ENCODE data around the gene TRDMT1.

TRDMT1 gene

DNA sequence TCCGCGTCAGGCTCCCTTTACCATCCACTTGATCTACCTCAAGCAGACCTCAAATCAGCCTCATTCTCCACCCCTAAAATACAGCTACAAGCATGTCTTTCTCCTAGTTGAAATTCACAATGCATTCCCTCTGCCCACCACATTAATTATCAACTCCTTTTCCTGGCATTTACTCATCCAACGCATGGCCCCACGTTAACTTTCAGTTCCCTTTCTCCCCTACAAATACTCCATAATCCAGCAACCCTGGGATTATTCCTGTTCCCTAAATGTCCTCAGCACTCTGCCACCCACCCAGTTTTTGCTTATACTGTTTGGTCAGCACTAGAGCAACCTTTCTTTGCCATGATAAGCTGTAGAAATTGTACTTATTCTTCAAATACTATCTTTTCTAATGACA, 20.9 kb upstream of the TRDMT1 start:
- no peak overlapping the region for H3K27ac Mint-ChIP-seq
- H3K4me1 Mint-ChIP-seq (ENCODE audit: low read depth) = peaks cover 56% of the 10 kb centered on the region
- no peaks in the 10 kb centered on the region for H3K27me3 Mint-ChIP-seq
- H3K36me3 Mint-ChIP-seq (ENCODE audit: low read depth) = peaks cover 9% of the 10 kb centered on the region
- H3K4me3 Mint-ChIP-seq = no peak overlapping the region
- no peaks in the 10 kb centered on the region for H3K9me3 Mint-ChIP-seq

DNA sequence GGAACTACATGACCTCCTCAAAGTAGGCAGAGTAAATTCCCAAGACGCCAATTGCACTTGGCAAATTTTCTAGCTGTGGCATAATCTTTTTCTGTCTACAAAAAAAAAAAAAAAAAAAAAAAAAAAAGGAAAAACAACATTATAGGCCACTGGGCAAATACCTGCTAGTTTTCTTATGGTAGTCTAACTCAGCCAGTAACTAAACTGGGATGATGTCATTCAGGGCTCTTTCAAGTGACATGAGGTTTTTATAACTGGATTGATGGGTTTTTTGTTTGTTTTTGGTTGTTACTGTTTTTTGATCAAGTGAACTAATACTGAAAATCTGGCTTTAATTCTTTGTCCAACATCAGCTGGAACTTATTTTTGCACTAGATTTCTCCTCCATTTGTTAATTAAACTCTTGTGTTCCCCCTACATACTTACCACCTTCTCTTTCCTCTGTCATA, 19.2 kb upstream of the TRDMT1 start:
- peaks cover 56% of the 10 kb centered on the region for H3K4me1 Mint-ChIP-seq (ENCODE audit: low read depth)
- no peaks in the 10 kb centered on the region for H3K27me3 Mint-ChIP-seq
- H3K4me3 Mint-ChIP-seq = no peak overlapping the region
- no peak overlapping the region for H3K27ac Mint-ChIP-seq
- no peaks in the 10 kb centered on the region for H3K9me3 Mint-ChIP-seq
- H3K36me3 Mint-ChIP-seq (ENCODE audit: low read depth) = peaks cover 9% of the 10 kb centered on the region

DNA sequence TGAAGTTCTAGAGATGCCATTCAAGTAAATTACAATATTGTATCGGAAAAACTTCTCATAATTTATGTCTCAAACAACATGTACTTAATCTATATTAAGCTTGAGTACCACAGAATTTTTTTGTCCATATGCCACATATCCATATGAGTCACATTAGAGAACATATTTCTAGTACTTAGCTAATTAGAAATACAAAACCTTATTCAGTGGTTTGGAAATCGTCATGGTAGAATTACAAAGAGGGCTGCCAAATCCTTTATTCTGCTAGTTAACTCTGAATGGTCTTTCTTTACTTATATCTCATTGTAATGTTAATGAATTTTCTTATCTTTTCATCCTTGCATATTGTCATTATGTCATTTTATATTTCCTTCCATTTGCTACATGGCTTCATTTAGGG, 17.6 kb upstream of the TRDMT1 start:
- H3K27ac Mint-ChIP-seq = peak overlapping the region; percentile 65
- H3K4me3 Mint-ChIP-seq = no peak overlapping the region
- peaks cover 10% of the 10 kb centered on the region for H3K36me3 Mint-ChIP-seq (ENCODE audit: low read depth)
- H3K4me1 Mint-ChIP-seq (ENCODE audit: low read depth) = peaks cover 60% of the 10 kb centered on the region
- no peaks in the 10 kb centered on the region for H3K9me3 Mint-ChIP-seq
- H3K27me3 Mint-ChIP-seq = no peaks in the 10 kb centered on the region

DNA sequence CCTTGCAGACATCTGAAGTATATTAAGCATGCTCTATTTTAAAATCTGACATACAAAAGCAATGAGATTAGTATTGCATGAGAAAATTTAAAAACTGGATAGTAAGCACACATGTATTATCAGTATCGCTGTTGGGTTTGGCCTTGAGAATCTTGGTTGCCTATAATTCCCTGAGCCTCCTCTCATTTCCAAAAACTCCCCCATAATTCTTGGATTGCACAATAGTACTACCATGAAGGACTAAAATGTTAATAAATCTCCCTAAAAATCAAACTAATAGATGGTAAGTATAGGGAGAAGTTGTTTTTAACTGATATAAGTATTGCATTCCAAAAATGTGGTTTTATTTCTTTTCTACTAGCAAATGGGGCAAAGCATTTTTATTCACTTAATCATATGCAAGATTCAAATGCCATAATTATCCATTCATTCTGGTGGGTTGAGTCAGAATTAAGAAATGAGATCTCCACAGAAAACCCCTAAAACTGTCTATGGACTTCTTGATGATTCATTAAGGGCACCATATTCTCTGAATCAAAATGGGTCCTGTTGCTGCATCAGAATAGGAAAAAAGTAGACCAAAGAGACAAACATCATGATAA, 16.3 kb upstream of the TRDMT1 start:
- peak overlapping the region; percentile 26 for H3K4me3 Mint-ChIP-seq
- peaks cover 10% of the 10 kb centered on the region for H3K36me3 Mint-ChIP-seq (ENCODE audit: low read depth)
- peak overlapping the region; percentile 82 for H3K27ac Mint-ChIP-seq
- no peaks in the 10 kb centered on the region for H3K27me3 Mint-ChIP-seq
- no peaks in the 10 kb centered on the region for H3K9me3 Mint-ChIP-seq
- peaks cover 60% of the 10 kb centered on the region for H3K4me1 Mint-ChIP-seq (ENCODE audit: low read depth)

DNA sequence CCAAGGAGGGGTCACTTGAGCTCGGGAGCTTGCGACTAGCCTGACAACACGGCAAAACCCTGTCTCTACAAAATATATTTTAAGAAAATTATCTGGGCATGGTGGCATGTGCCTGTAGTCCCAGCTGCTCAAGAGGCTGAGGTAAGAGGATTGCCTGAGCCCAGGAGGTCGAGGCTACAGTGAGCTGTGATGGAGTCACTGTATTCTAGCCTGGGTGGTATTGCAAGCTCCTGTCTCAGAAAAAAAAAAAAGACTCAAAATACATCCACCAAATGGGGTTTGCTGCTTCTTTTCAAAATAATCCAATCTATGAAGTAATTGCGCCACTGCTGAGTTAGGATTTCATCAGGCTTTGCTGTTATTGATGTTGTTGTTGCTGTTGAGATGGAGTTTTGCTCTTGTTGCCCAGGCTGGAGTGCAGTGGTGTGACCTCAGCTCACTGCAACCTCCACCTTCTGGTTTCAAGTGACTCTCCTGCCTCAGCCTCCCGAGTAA, 15.5 kb upstream of the TRDMT1 start:
- Mint-ChIP-seq H3K27ac (peak overlapping the region; percentile 82), H3K4me3 (no peak overlapping the region), H3K27me3 (no peaks in the 10 kb centered on the region), H3K9me3 (no peaks in the 10 kb centered on the region), H3K4me1 (ENCODE audit: low read depth) (peaks cover 55% of the 10 kb centered on the region), H3K36me3 (ENCODE audit: low read depth) (peaks cover 10% of the 10 kb centered on the region)

- peak overlapping the region; percentile 58 for H3K4me3 Mint-ChIP-seq
- H3K9me3 Mint-ChIP-seq = no peaks in the 10 kb centered on the region
- peaks cover 10% of the 10 kb centered on the region for H3K36me3 Mint-ChIP-seq (ENCODE audit: low read depth)
- H3K27ac Mint-ChIP-seq = peak overlapping the region; percentile 82
- H3K4me1 Mint-ChIP-seq (ENCODE audit: low read depth) = peaks cover 55% of the 10 kb centered on the region
- H3K27me3 Mint-ChIP-seq = no peaks in the 10 kb centered on the region
Measured at GRCh38 chr10:17216217-17216900, 14.9 kb upstream of the TRDMT1 start.

DNA sequence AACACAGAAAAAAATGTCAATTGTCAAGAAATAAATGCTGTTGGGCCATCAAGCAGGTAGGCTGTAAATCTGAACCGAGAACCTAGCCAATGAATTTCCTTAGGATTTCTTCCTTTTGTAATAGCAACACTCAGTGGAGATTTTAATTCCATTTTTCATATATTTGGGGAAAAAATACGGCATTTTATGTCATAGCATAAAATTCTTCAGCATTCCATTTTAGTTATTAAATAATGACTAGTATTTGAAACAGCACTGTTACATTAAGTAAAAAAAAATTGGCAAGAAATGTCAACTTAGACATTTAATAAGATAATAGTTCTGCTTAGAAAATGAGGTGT, 14.3 kb upstream of the TRDMT1 start:
- H3K9me3 Mint-ChIP-seq = no peaks in the 10 kb centered on the region
- peaks cover 10% of the 10 kb centered on the region for H3K36me3 Mint-ChIP-seq (ENCODE audit: low read depth)
- peak overlapping the region; percentile 82 for H3K27ac Mint-ChIP-seq
- H3K27me3 Mint-ChIP-seq = no peaks in the 10 kb centered on the region
- peaks cover 51% of the 10 kb centered on the region for H3K4me1 Mint-ChIP-seq (ENCODE audit: low read depth)
- peak overlapping the region; percentile 58 for H3K4me3 Mint-ChIP-seq

DNA sequence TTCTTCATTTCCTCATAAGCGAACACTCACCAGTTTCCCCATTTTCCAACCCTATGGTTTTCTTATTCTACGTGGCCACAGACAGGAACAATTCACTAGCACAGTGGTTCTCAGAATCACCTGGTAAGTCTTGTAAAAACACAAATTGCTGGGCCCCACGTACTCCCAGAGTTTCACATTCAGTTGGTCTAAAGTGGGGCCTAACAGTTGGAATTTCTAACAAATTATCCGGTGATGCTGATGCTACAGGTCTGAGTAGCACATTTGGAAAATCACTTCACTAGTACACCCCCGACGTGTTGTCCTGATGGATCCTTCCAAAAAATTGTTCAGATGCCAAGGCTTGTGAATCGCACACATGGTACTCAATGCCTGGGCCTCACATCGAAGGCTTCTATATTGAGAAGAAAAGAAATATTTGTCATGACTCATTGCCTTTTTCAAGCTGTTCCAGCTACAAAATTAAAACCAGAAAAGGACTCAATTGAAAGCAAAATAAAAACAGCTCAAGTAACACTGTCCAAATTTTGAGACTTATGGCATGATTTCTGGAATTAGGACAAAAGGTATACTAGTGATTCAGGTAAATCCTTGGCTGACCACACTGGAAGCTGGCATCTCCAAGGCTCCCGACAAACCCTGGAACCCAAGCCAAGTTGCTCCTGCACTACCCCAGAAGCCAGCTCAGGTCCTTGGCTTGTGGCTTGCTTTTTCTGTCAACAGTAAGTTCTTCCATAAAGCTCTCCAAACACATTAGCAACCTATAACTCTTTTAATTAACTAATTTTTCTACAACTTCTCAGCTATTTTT, 13.7 kb upstream of the TRDMT1 start:
- no peaks in the 10 kb centered on the region for H3K9me3 Mint-ChIP-seq
- no peaks in the 10 kb centered on the region for H3K27me3 Mint-ChIP-seq
- peak overlapping the region; percentile 82 for H3K27ac Mint-ChIP-seq
- H3K4me1 Mint-ChIP-seq (ENCODE audit: low read depth) = peaks cover 49% of the 10 kb centered on the region
- H3K36me3 Mint-ChIP-seq (ENCODE audit: low read depth) = peaks cover 10% of the 10 kb centered on the region
- no peak overlapping the region for H3K4me3 Mint-ChIP-seq

- Mint-ChIP-seq H3K27ac (peak overlapping the region; percentile 41), H3K27me3 (no peaks in the 10 kb centered on the region)
Measured at GRCh38 chr10:17214526-17214925, 13.1 kb upstream of the TRDMT1 start.

GRCh38 chr10:17213646-17214349, 12.3 kb upstream of the TRDMT1 start:
- H3K4me1 Mint-ChIP-seq (ENCODE audit: low read depth) = peaks cover 45% of the 10 kb centered on the region
- H3K36me3 Mint-ChIP-seq (ENCODE audit: low read depth) = peaks cover 5% of the 10 kb centered on the region
- H3K27ac Mint-ChIP-seq = no peak overlapping the region
- no peak overlapping the region for H3K4me3 Mint-ChIP-seq
- no peaks in the 10 kb centered on the region for H3K27me3 Mint-ChIP-seq
- H3K9me3 Mint-ChIP-seq = no peaks in the 10 kb centered on the region

More at GRCh38 chr10:17214526-17214925, 13.1 kb upstream of the TRDMT1 start:
- Mint-ChIP-seq H3K9me3 (no peaks in the 10 kb centered on the region), H3K4me3 (no peak overlapping the region), H3K4me1 (ENCODE audit: low read depth) (peaks cover 49% of the 10 kb centered on the region), H3K36me3 (ENCODE audit: low read depth) (peaks cover 10% of the 10 kb centered on the region)

- no peaks in the 10 kb centered on the region for H3K27me3 Mint-ChIP-seq
- peaks cover 44% of the 10 kb centered on the region for H3K4me1 Mint-ChIP-seq (ENCODE audit: low read depth)
- peak overlapping the region; percentile 33 for H3K27ac Mint-ChIP-seq
- H3K4me3 Mint-ChIP-seq = no peak overlapping the region
- H3K36me3 Mint-ChIP-seq (ENCODE audit: low read depth) = peaks cover 5% of the 10 kb centered on the region
- H3K9me3 Mint-ChIP-seq = no peaks in the 10 kb centered on the region
Measured at GRCh38 chr10:17212802-17213221, 11.3 kb upstream of the TRDMT1 start.

DNA sequence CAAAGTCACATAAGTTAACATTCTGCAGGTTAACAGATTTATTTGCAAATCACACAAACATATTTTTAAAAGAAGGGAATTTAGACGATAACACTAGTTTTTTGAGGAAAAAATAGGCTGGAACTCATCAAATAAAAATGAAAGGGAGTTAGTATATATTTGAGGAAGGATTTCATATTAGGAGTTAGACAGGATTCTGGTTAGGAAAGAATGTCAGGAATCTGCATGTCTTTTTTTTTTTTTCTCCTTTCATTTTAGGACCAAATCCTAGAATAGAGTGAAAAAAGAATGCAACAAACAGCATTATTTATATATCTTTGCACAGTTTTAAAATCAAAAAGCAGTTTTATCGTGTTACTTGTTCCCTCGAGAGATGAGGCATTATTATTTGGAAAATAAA, 8.9 kb upstream of the TRDMT1 start:
- no peaks in the 10 kb centered on the region for H3K9me3 Mint-ChIP-seq
- H3K27ac Mint-ChIP-seq = no peak overlapping the region
- H3K36me3 Mint-ChIP-seq (ENCODE audit: low read depth) = peaks cover 5% of the 10 kb centered on the region
- H3K4me1 Mint-ChIP-seq (ENCODE audit: low read depth) = peaks cover 42% of the 10 kb centered on the region
- no peak overlapping the region for H3K4me3 Mint-ChIP-seq
- H3K27me3 Mint-ChIP-seq = no peaks in the 10 kb centered on the region

DNA sequence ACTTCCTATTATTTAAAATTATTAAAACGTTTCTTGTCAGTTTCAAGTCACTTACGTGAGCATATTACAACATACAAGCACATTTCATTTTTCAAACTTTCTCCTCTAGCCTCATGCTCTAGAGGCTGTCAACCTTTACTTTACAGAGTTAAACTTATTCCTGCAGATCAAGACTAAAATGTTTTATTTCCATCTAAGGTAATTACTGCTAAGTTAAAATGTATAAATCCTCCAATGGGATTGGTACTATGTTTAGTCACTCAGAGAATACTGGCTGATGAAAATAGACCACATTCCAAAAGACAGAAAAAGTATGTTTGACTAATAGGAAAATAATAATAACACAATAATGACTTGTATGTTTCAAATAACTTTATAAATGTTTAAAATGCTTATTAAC, 8.4 kb upstream of the TRDMT1 start:
- H3K27me3 Mint-ChIP-seq = no peaks in the 10 kb centered on the region
- no peaks in the 10 kb centered on the region for H3K9me3 Mint-ChIP-seq
- no peak overlapping the region for H3K27ac Mint-ChIP-seq
- H3K4me1 Mint-ChIP-seq (ENCODE audit: low read depth) = peaks cover 42% of the 10 kb centered on the region
- peaks cover 4% of the 10 kb centered on the region for H3K36me3 Mint-ChIP-seq (ENCODE audit: low read depth)
- H3K4me3 Mint-ChIP-seq = no peak overlapping the region

DNA sequence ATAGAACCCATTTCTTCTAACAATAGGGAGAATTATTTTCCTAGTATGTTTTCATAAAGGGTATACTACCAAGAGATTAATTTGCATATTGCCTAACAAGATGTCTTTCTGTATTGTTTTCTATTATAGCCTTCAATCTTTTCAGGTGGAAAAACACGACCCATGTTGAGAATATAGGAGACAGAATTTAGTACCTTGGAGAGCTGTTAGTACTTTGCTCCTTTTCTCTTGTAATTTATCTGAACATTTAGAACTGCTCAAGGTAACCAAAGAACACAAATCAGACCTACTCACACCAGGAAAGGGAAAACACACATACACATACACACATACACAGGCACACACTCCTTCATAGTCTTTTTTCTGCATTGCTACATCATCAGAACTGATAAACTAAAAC, 7.8 kb upstream of the TRDMT1 start:
- Mint-ChIP-seq H3K4me1 (ENCODE audit: low read depth) (peaks cover 43% of the 10 kb centered on the region), H3K36me3 (ENCODE audit: low read depth) (no peaks in the 10 kb centered on the region), H3K27ac (no peak overlapping the region), H3K27me3 (no peaks in the 10 kb centered on the region), H3K9me3 (no peaks in the 10 kb centered on the region), H3K4me3 (no peak overlapping the region)

DNA sequence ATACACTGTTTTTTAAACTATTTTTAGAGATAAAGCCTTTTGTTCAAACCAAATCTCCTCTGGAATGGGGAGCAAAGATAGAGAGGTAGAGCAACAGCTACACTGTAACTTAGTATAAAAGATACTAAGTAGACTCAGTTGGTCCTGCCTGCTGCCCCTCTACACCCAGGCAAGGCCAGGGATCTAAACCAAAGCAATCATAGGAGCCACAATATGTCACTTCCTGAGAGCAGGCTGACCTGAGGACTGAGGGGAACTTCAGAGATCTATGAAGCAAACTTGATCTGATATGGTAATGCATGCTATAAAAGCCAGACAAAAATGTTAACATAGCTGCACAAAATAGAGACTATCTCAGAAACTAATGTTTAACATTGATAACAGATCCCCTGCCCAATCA, 7.0 kb upstream of the TRDMT1 start:
- Mint-ChIP-seq H3K4me3 (no peak overlapping the region), H3K27ac (no peak overlapping the region), H3K4me1 (ENCODE audit: low read depth) (peaks cover 45% of the 10 kb centered on the region), H3K27me3 (no peaks in the 10 kb centered on the region), H3K36me3 (ENCODE audit: low read depth) (no peaks in the 10 kb centered on the region), H3K9me3 (no peaks in the 10 kb centered on the region)

All from stimulated activated naive CD8-positive, alpha-beta T cell treated with anti-CD3 and anti-CD28 coated beads, Interleukin-15, Interleukin-2, amounts not matched to agents 100 ng/mL and 50 ng/mL, for 24 hours (primary cell).